Esophagus squamous epithelium (tissue), 4 donors: Measurements from ENCODE around the gene SLU7.

Experiments
- CTCF ChIP-seq, 6 experiments: fragments of 450-650 bp in 4 of 6; fragments of 200-600 bp in 2 of 6; sonication (generic) in 2 of 6; IDR thresholded peaks; one replicate each; pipeline ENCODE4 v1.5.1; 2016 to 2019; ENCODE audit warnings: antibody characterized with exemption in 6 of 6, mild to moderate bottlenecking in 4 of 6, moderate library complexity in 4 of 6
- POLR2A ChIP-seq, 4 donors: fragments of 450-650 bp; IDR thresholded peaks; one replicate each; pipeline ENCODE4 v1.6.1; 2017; ENCODE audit warnings: antibody characterized with exemption in 4 of 4, mild to moderate bottlenecking in 4 of 4, moderate library complexity in 3 of 4

GRCh38 chr5:160466889-160467554 is 48.1 kb upstream of the SLU7 start:
- no peak for TF ChIP-seq POLR2A (IDR thresholded peaks at IDR 0.05)
- TF ChIP-seq CTCF (IDR thresholded peaks at IDR 0.05) = no peak
